Measurements from ENCODE around the gene APBB2. TPM values are rescaled to one million over a fixed set of nuclear protein-coding genes. Genes with fewer than 3 reads are reported as not detected.

Gene APBB2
- total and polyA plus RNA-seq, 9 donors, result 27.3 to 50.6 (median 36.8) TPM

GRCh38 chr4:40971338-40971737, 243.0 kb downstream of the APBB2 start:
- Histone ChIP-seq H3K27me3 (ENCODE audit: control insufficient read depth, insufficient read depth, low read length) (no peaks in the 10 kb centered on the region), H3K9me3 (replicated peaks; ENCODE audit: control insufficient read depth, low read depth, low read length) (no peaks in the 10 kb centered on the region), H3K36me3 (ENCODE audit: control insufficient read depth, insufficient read depth, low read length) (peaks cover 4% of the 10 kb centered on the region), H3K27ac (ENCODE audit: low read length) (no peak overlapping the region), H3K4me1 (ENCODE audit: control insufficient read depth, insufficient read depth, low read length) (no peaks in the 10 kb centered on the region), H3K4me3 (ENCODE audit: low read length) (no peak overlapping the region)
- no peak for DNase-seq
- WGBS (ENCODE audit: insufficient coverage), result no CpG with 5 or more reads among the region's 3 CpGs

GRCh38 chr4:40969501-40969900, 244.8 kb downstream of the APBB2 start:
- no peaks in the 10 kb centered on the region for H3K27me3 ChIP-seq (ENCODE audit: control insufficient read depth, insufficient read depth, low read length)
- H3K4me3 ChIP-seq (ENCODE audit: low read length), result no peak overlapping the region
- WGBS (ENCODE audit: insufficient coverage), result no CpG with 5 or more reads among the region's 2 CpGs
- DNase-seq, result peak; percentile 61
- H3K9me3 ChIP-seq (replicated peaks; ENCODE audit: control insufficient read depth, low read depth, low read length), result no peaks in the 10 kb centered on the region
- H3K27ac ChIP-seq (ENCODE audit: low read length), result no peak overlapping the region
- no peaks in the 10 kb centered on the region for H3K4me1 ChIP-seq (ENCODE audit: control insufficient read depth, insufficient read depth, low read length)
- H3K36me3 ChIP-seq (ENCODE audit: control insufficient read depth, insufficient read depth, low read length), result peaks cover 4% of the 10 kb centered on the region

GRCh38 chr4:40967550-40967949, 246.8 kb downstream of the APBB2 start:
- no peak for DNase-seq
- WGBS (ENCODE audit: insufficient coverage), result 95% methylated on average over 4 of the region's 6 CpGs
- Histone ChIP-seq H3K4me3 (ENCODE audit: low read length) (no peak overlapping the region), H3K27me3 (ENCODE audit: control insufficient read depth, insufficient read depth, low read length) (no peaks in the 10 kb centered on the region), H3K4me1 (ENCODE audit: control insufficient read depth, insufficient read depth, low read length) (no peaks in the 10 kb centered on the region), H3K9me3 (replicated peaks; ENCODE audit: control insufficient read depth, low read depth, low read length) (no peaks in the 10 kb centered on the region), H3K36me3 (ENCODE audit: control insufficient read depth, insufficient read depth, low read length) (peaks cover 4% of the 10 kb centered on the region), H3K27ac (ENCODE audit: low read length) (no peak overlapping the region)

GRCh38 chr4:40966091-40966490, 248.3 kb downstream of the APBB2 start:
- H3K27ac ChIP-seq (ENCODE audit: low read length), result no peak overlapping the region
- 94% methylated on average over 3 of the region's 5 CpGs for WGBS (ENCODE audit: insufficient coverage)
- H3K9me3 ChIP-seq (replicated peaks; ENCODE audit: control insufficient read depth, low read depth, low read length), result no peaks in the 10 kb centered on the region
- no peak for DNase-seq
- no peak overlapping the region for H3K4me3 ChIP-seq (ENCODE audit: low read length)
- no peaks in the 10 kb centered on the region for H3K4me1 ChIP-seq (ENCODE audit: control insufficient read depth, insufficient read depth, low read length)
- peaks cover 4% of the 10 kb centered on the region for H3K36me3 ChIP-seq (ENCODE audit: control insufficient read depth, insufficient read depth, low read length)
- no peaks in the 10 kb centered on the region for H3K27me3 ChIP-seq (ENCODE audit: control insufficient read depth, insufficient read depth, low read length)

GRCh38 chr4:40963897-40964478, 250.4 kb downstream of the APBB2 start:
- Histone ChIP-seq H3K4me1 (ENCODE audit: control insufficient read depth, insufficient read depth, low read length) (no peaks in the 10 kb centered on the region), H3K27me3 (ENCODE audit: control insufficient read depth, insufficient read depth, low read length) (no peaks in the 10 kb centered on the region), H3K4me3 (ENCODE audit: low read length) (no peak overlapping the region), H3K36me3 (ENCODE audit: control insufficient read depth, insufficient read depth, low read length) (peaks cover 4% of the 10 kb centered on the region), H3K9me3 (replicated peaks; ENCODE audit: control insufficient read depth, low read depth, low read length) (peaks cover 2% of the 10 kb centered on the region), H3K27ac (ENCODE audit: low read length) (no peak overlapping the region)
- WGBS (ENCODE audit: insufficient coverage), result 100% methylated on average over 1 of the region's 1 CpG
- no peak for DNase-seq

- Histone ChIP-seq H3K36me3 (ENCODE audit: control insufficient read depth, insufficient read depth, low read length) (peaks cover 4% of the 10 kb centered on the region), H3K27ac (ENCODE audit: low read length) (no peak overlapping the region), H3K4me1 (ENCODE audit: control insufficient read depth, insufficient read depth, low read length) (no peaks in the 10 kb centered on the region), H3K27me3 (ENCODE audit: control insufficient read depth, insufficient read depth, low read length) (no peaks in the 10 kb centered on the region), H3K4me3 (ENCODE audit: low read length) (no peak overlapping the region), H3K9me3 (replicated peaks; ENCODE audit: control insufficient read depth, low read depth, low read length) (peaks cover 2% of the 10 kb centered on the region)
- WGBS (ENCODE audit: insufficient coverage), result 60% methylated on average over 2 of the region's 7 CpGs
- DNase-seq, result no peak
Observed at GRCh38 chr4:40962551-40963180, 251.7 kb downstream of the APBB2 start.

- peaks cover 2% of the 10 kb centered on the region for H3K9me3 ChIP-seq (replicated peaks; ENCODE audit: control insufficient read depth, low read depth, low read length)
- H3K4me1 ChIP-seq (ENCODE audit: control insufficient read depth, insufficient read depth, low read length), result peaks cover 4% of the 10 kb centered on the region
- H3K4me3 ChIP-seq (ENCODE audit: low read length), result no peak overlapping the region
- H3K36me3 ChIP-seq (ENCODE audit: control insufficient read depth, insufficient read depth, low read length), result no peaks in the 10 kb centered on the region
- DNase-seq, result no peak
- no peaks in the 10 kb centered on the region for H3K27me3 ChIP-seq (ENCODE audit: control insufficient read depth, insufficient read depth, low read length)
- no CpG with 5 or more reads among the region's 1 CpG for WGBS (ENCODE audit: insufficient coverage)
- H3K27ac ChIP-seq (ENCODE audit: low read length), result no peak overlapping the region
Observed at GRCh38 chr4:40960941-40961340, 253.4 kb downstream of the APBB2 start.

- Histone ChIP-seq H3K9me3 (replicated peaks; ENCODE audit: control insufficient read depth, low read depth, low read length) (peaks cover 2% of the 10 kb centered on the region), H3K27me3 (ENCODE audit: control insufficient read depth, insufficient read depth, low read length) (no peaks in the 10 kb centered on the region), H3K27ac (ENCODE audit: low read length) (no peak overlapping the region), H3K4me3 (ENCODE audit: low read length) (no peak overlapping the region), H3K36me3 (ENCODE audit: control insufficient read depth, insufficient read depth, low read length) (no peaks in the 10 kb centered on the region), H3K4me1 (ENCODE audit: control insufficient read depth, insufficient read depth, low read length) (peaks cover 24% of the 10 kb centered on the region)
- WGBS (ENCODE audit: insufficient coverage), result 87% methylated on average over 3 of the region's 6 CpGs
- no peak for DNase-seq
Observed at GRCh38 chr4:40957281-40957680, 257.1 kb downstream of the APBB2 start.

GRCh38 chr4:40956721-40957255, 257.6 kb downstream of the APBB2 start:
- Histone ChIP-seq H3K4me3 (ENCODE audit: low read length) (no peak overlapping the region), H3K36me3 (ENCODE audit: control insufficient read depth, insufficient read depth, low read length) (no peaks in the 10 kb centered on the region), H3K27ac (ENCODE audit: low read length) (no peak overlapping the region), H3K4me1 (ENCODE audit: control insufficient read depth, insufficient read depth, low read length) (peaks cover 24% of the 10 kb centered on the region), H3K9me3 (replicated peaks; ENCODE audit: control insufficient read depth, low read depth, low read length) (peaks cover 2% of the 10 kb centered on the region), H3K27me3 (ENCODE audit: control insufficient read depth, insufficient read depth, low read length) (no peaks in the 10 kb centered on the region)
- WGBS (ENCODE audit: insufficient coverage), result 24% methylated on average over 2 of the region's 5 CpGs
- peak; percentile 31 for DNase-seq

GRCh38 chr4:40954088-40954668, 260.2 kb downstream of the APBB2 start:
- no peaks in the 10 kb centered on the region for H3K9me3 ChIP-seq (replicated peaks; ENCODE audit: control insufficient read depth, low read depth, low read length)
- H3K36me3 ChIP-seq (ENCODE audit: control insufficient read depth, insufficient read depth, low read length), result no peaks in the 10 kb centered on the region
- peak overlapping the region; percentile 85 for H3K27ac ChIP-seq (ENCODE audit: low read length)
- H3K27me3 ChIP-seq (ENCODE audit: control insufficient read depth, insufficient read depth, low read length), result no peaks in the 10 kb centered on the region
- peaks cover 24% of the 10 kb centered on the region for H3K4me1 ChIP-seq (ENCODE audit: control insufficient read depth, insufficient read depth, low read length)
- H3K4me3 ChIP-seq (ENCODE audit: low read length), result no peak overlapping the region
- DNase-seq, result no peak
- 36% methylated on average over 3 of the region's 8 CpGs for WGBS (ENCODE audit: insufficient coverage)

Data from muscle of leg (tissue), 11 donors.